Measurements from ENCODE around the gene CDH26. TPM values are rescaled to one million over a fixed set of nuclear protein-coding genes. Genes with fewer than 3 reads are reported as not detected.

CDH26 gene
- total RNA-seq, 1 donor: 0.09 TPM

DNA sequence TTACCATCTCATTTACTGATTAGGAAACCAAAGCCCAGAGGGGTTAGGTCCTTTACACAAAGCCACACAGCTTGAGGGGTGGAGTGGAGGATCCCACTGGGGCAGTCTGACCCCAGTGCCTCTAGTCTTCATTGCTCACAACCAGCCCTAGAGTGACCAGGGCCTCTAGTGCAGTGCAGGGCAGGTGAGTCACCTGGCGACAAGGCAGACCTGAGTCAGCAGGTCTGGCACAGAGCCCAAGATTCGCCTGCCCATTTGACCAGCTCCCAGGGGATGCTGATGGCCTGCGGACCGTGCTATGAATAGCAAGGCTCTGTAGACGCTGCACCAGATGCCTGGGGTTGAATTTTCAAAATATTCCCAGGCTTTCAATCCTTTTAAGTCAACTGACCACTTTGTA, 29.9 kb downstream of the CDH26 start:
- H3K4me3 ChIP-seq (ENCODE audit: low read depth, low read length): no peak overlapping the region
- TF ChIP-seq, protein P1, sequence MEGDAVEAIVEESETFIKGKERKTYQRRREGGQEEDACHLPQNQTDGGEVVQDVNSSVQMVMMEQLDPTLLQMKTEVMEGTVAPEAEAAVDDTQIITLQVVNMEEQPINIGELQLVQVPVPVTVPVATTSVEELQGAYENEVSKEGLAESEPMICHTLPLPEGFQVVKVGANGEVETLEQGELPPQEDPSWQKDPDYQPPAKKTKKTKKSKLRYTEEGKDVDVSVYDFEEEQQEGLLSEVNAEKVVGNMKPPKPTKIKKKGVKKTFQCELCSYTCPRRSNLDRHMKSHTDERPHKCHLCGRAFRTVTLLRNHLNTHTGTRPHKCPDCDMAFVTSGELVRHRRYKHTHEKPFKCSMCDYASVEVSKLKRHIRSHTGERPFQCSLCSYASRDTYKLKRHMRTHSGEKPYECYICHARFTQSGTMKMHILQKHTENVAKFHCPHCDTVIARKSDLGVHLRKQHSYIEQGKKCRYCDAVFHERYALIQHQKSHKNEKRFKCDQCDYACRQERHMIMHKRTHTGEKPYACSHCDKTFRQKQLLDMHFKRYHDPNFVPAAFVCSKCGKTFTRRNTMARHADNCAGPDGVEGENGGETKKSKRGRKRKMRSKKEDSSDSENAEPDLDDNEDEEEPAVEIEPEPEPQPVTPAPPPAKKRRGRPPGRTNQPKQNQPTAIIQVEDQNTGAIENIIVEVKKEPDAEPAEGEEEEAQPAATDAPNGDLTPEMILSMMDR (IDR thresholded peaks at IDR 0.05; ENCODE audit: insufficient read depth, low read length): no peak
- DNase-seq (ENCODE audit: low read depth): no peak

DNA sequence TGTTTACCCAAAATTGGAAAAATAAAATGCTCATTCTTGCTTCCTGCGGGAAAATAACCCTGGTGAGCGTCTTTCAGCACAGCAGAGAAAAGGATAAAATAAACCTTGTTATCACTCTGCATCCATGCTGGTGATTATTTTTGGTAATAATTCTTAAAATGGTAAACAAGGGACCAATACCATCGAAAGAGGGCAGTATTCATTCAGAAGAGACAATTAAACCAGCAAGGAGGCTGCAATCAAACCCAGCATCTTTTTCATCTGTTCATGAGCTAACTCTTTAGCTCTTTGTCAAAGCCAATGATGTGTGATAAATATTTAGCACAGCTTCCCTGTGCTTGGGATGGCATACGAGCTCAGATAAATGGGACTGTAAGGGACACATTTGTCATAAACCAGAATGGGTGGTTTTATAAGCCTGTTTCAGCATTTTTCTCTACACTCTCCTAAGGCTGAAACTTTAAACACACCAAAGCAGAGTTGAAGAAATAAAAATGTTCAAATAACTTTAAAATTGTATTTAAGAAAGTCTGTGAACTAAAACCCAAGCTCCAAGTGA, 34.4 kb downstream of the CDH26 start:
- no peak overlapping the region for H3K4me3 ChIP-seq (ENCODE audit: low read depth, low read length)
- DNase-seq (ENCODE audit: low read depth): no peak
- TF ChIP-seq, protein P1 (IDR thresholded peaks at IDR 0.05; ENCODE audit: insufficient read depth, low read length): no peak

DNA sequence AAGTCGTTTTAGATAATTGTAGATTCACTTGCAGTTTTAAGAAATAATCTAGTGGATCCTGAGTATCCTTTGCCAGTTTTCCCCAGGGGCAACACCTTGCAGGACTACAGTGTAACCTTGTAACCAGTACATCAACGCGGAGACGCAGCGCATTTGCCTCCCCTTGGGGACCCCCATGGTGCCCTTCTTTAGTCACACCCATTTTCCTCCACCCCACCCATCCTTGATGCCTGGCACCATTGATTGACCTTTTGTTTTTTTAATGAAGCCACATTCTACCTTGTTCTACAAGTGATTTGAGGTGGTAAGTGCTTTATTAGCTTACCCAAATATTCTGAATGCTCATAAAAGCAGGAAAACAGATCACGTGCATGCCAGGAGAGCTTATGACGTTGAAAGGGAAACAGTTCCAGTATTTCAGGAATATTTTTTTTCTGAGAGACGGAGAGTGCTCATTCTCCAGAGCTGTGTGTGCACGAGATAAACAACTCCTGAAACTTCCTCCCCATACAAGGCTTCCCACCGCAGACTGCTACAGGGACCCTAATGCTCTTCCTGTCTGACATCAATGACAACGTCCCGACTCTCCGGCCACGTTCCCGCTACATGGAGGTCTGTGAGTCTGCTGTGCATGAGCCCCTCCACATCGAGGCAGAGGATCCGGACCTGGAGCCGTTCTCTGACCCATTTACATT, 35.7 kb downstream of the CDH26 start:
- no peak for DNase-seq (ENCODE audit: low read depth)
- H3K4me3 ChIP-seq (ENCODE audit: low read depth, low read length): no peak overlapping the region
- TF ChIP-seq, protein P1 (IDR thresholded peaks at IDR 0.05; ENCODE audit: insufficient read depth, low read length): no peak

DNA sequence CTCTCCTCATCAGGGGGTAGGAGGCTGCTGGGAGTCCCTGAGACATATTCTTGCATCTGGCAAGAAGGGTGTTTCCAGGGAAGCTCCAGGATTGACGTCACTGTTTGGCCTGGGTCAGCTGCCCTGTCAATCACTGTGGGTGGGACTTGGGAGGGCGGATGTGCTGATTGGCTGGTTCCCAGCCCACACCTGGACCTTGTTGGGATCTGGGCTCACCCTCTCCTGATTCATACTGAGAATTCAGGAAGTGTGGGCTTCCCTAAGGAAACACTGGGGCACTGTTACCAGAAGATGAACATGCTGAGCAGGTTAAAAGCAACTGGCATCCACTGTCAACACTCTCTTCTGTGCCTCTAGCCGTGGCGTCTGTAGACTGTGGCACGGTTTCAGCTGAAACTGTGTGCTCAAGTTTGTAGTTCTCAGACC, 36.5 kb downstream of the CDH26 start:
- no peak overlapping the region for H3K4me3 ChIP-seq (ENCODE audit: low read depth, low read length)
- DNase-seq (ENCODE audit: low read depth): peak; percentile 2
- TF ChIP-seq, protein P1 (IDR thresholded peaks at IDR 0.05; ENCODE audit: insufficient read depth, low read length): no peak

DNA sequence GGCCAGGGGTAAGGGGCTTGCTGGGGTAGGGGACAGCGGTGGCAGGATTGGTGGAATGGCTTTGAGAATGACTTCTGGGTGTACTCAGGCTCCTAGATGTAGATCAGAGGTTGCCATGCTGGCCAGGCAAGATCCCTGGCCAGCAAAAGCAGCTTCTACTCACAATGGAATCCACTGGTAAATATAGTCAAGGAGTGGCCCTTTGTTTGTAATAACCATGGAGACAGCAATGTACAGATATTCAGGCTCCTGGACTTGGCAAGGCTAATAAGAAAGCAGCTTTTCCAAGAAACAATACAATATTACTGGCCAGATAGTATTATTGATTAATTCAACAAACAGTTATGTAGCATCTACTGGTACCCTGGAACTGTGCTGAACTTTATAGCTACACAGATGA, 37.9 kb downstream of the CDH26 start:
- TF ChIP-seq, protein P1 (IDR thresholded peaks at IDR 0.05; ENCODE audit: insufficient read depth, low read length): no peak

DNA sequence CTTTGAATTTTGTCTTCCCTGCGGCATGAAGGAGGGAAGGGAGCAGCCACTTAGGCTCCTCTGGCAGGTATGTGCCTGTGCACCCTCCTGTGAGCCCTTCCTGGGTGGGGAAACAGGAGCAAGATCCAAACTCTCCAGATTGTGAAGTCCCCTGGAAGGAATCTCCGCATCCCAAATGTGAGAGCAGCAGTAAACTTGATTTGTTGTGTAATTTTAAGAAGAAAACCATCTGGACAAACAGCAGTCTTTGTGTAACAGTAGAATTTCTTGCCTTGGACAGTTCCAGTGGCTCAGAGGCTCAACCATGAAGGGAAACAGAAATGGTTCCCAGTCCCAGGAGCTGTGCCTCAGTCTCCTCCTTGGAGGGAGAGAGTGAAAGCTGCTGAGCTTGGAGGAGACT, 39.7 kb downstream of the CDH26 start:
- DNase-seq (ENCODE audit: low read depth): no peak
- H3K4me3 ChIP-seq (ENCODE audit: low read depth, low read length): no peak overlapping the region
- TF ChIP-seq, protein P1 (IDR thresholded peaks at IDR 0.05; ENCODE audit: insufficient read depth, low read length): no peak

More for the DNA sequence above, 37.9 kb downstream of the CDH26 start:
- no peak overlapping the region for H3K4me3 ChIP-seq (ENCODE audit: low read depth, low read length)
- no peak for DNase-seq (ENCODE audit: low read depth)
